IMR-90 (cell line): ENCODE results near the gene DYSF. TPM values are rescaled to one million over a fixed set of nuclear protein-coding genes. Genes with fewer than 3 reads are reported as not detected.
A peak's percentile ranks its signal among the peaks of the same experiment; 100 is the strongest.

Experiments used
- ATAC-seq: fragments of 200-7000 bp; cut with Tn5 transposase; 2 replicates; pipeline ENCODE4 v1.9.1; 2020; ENCODE audit warnings: low read depth, mild to moderate bottlenecking, moderate library complexity
- BruUV-seq: library from RNA; stranded (reverse); fragments of 400-500 nt; replicated peaks from 2 replicates; lab custom pipeline; 2021; lab: Mats Ljungman, UMichigan
- CTCF ChIA-PET: fragments of 300-600 bp; formaldehyde crosslinking; extraction: SDS; loops from one replicate; lab custom pipeline; 2021; ENCODE audit warnings: antibody characterized with exemption; lab: Yijun Ruan, JAX
- POLR2A ChIA-PET: fragments of 300-600 bp; sonication (Branson Sonifier 250); formaldehyde crosslinking; loops from one replicate; lab custom pipeline; 2022; ENCODE audit warnings: antibody characterized with exemption; ENCODE audit not compliant: unreplicated experiment; lab: Charles Lee
- DNase-seq: peaks from one replicate; pipeline ENCODE4 v3.0.0; 2013
- H2AFZ ChIP-seq: replicated peaks from 2 replicates; pipeline ENCODE3; 2013; ENCODE audit warnings: low read length, mild to moderate bottlenecking; ENCODE audit not compliant: poor library complexity
- H2AK5ac ChIP-seq: 2 replicates; pipeline ENCODE4 v1.6.1; 2013; ENCODE audit warnings: low read depth, low read length, inconsistent platforms
- H2AK9ac ChIP-seq: replicated peaks from 2 replicates; pipeline ENCODE3; 2013; ENCODE audit warnings: mild to moderate bottlenecking, low read depth, low read length, moderate library complexity; ENCODE audit not compliant: poor library complexity
- H2BK120ac ChIP-seq: 2 replicates; pipeline ENCODE4 v1.6.1; 2013; ENCODE audit warnings: low read depth, low read length, inconsistent platforms
- H2BK15ac ChIP-seq: 3 replicates; pipeline ENCODE4 v1.6.1; 2013; ENCODE audit warnings: low read depth, low read length, inconsistent platforms
- H2BK20ac ChIP-seq: 2 replicates; pipeline ENCODE4 v1.6.1; 2013; ENCODE audit warnings: low read depth, mild to moderate bottlenecking, inconsistent platforms, low read length, moderate library complexity
- H2BK5ac ChIP-seq: 2 replicates; pipeline ENCODE4 v1.6.1; 2013; ENCODE audit warnings: mild to moderate bottlenecking, low read depth, low read length, inconsistent platforms; ENCODE audit not compliant: poor library complexity, severe bottlenecking
- H3K14ac ChIP-seq: replicated peaks from 2 replicates; pipeline ENCODE4 v1.6.1; 2013; ENCODE audit warnings: low read depth, low read length, inconsistent platforms
- H3K18ac ChIP-seq: 2 replicates; pipeline ENCODE4 v1.6.1; 2013; ENCODE audit warnings: low read depth, low read length, control low read depth
- H3K23ac ChIP-seq: 2 replicates; pipeline ENCODE4 v1.6.1; 2013; ENCODE audit warnings: low read depth, low read length, inconsistent platforms
- H3K27ac ChIP-seq: 2 replicates; pipeline ENCODE4 v1.5.1; 2013; ENCODE audit warnings: mild to moderate bottlenecking, control low read depth, low read length; ENCODE audit not compliant: insufficient read depth
- H3K27me3 ChIP-seq: 2 replicates; pipeline ENCODE4 v1.6.1; 2013; ENCODE audit warnings: low read length; ENCODE audit not compliant: control insufficient read depth, insufficient read depth
- H3K36me3 ChIP-seq: 2 replicates; pipeline ENCODE4 v1.6.1; 2013; ENCODE audit warnings: low read length, mixed read lengths; ENCODE audit not compliant: control insufficient read depth, insufficient read depth
- H3K4ac ChIP-seq: 2 replicates; pipeline ENCODE4 v1.6.1; 2013; ENCODE audit warnings: low read depth, low read length, inconsistent platforms
- H3K4me1 ChIP-seq: 2 replicates; pipeline ENCODE4 v1.6.1; 2013; ENCODE audit warnings: low read length, mixed read lengths; ENCODE audit not compliant: control insufficient read depth, insufficient read depth
- H3K4me2 ChIP-seq: 2 replicates; pipeline ENCODE4 v1.6.1; 2013; ENCODE audit warnings: low read depth, mild to moderate bottlenecking, control low read depth, low read length, moderate library complexity
- H3K4me3 ChIP-seq: 2 replicates; pipeline ENCODE4 v1.5.1; 2013; ENCODE audit warnings: low read depth, mild to moderate bottlenecking, control low read depth, low read length, moderate library complexity; ENCODE audit not compliant: insufficient read depth
- H3K56ac ChIP-seq: 2 replicates; pipeline ENCODE4 v1.6.1; 2013; ENCODE audit warnings: low read length, inconsistent platforms; ENCODE audit not compliant: insufficient read depth; ENCODE audit errors: extremely low read depth
- H3K79me1 ChIP-seq, 2 experiments: 2 replicates each; pipeline ENCODE4 v1.6.1; 2013; ENCODE audit warnings: low read length in 2 of 2, inconsistent platforms in 1 of 2, low read depth in 1 of 2
- H3K9ac ChIP-seq: 2 replicates; pipeline ENCODE4 v1.6.1; 2013; ENCODE audit warnings: low read depth, low read length, control low read depth
- H3K9me1 ChIP-seq: 2 replicates; pipeline ENCODE4 v1.6.1; 2013; ENCODE audit warnings: low read length, inconsistent platforms; ENCODE audit not compliant: insufficient read depth
- H3K9me3 ChIP-seq: 2 replicates; pipeline ENCODE4 v1.6.1; 2013; ENCODE audit warnings: low read length; ENCODE audit not compliant: control insufficient read depth, insufficient read depth
- H4K20me1 ChIP-seq: 2 replicates; pipeline ENCODE4 v1.6.1; 2013; ENCODE audit warnings: low read length, inconsistent platforms; ENCODE audit not compliant: insufficient read depth
- H4K5ac ChIP-seq: 2 replicates; pipeline ENCODE4 v1.6.1; 2013; ENCODE audit warnings: mild to moderate bottlenecking, low read depth, low read length, control low read depth
- H4K8ac ChIP-seq, 2 experiments: 2 replicates each; pipeline ENCODE4 v1.6.1; 2013; ENCODE audit warnings: low read depth in 2 of 2, low read length in 2 of 2, control low read depth in 1 of 2, inconsistent platforms in 1 of 2
- H4K91ac ChIP-seq: 2 replicates; pipeline ENCODE4 v1.6.1; 2013; ENCODE audit warnings: low read depth, low read length, inconsistent platforms; ENCODE audit not compliant: insufficient read depth
- CTCF ChIP-seq: conservative IDR thresholded peaks from 2 replicates; pipeline ENCODE4 v1.5.1; 2012; ENCODE audit warnings: mild to moderate bottlenecking, low read depth, low read length, improper control_type of control experiment
- MAZ ChIP-seq: IDR thresholded peaks from 2 replicates; pipeline ENCODE4 v1.6.1; 2012; ENCODE audit warnings: low read depth, mild to moderate bottlenecking, low read length, improper control_type of control experiment, moderate library complexity, borderline replicate concordance
- RAD21 ChIP-seq: IDR thresholded peaks from 2 replicates; pipeline ENCODE4 v1.6.1; 2012; ENCODE audit warnings: low read length, improper control_type of control experiment
- RCOR1 ChIP-seq: IDR thresholded peaks from 2 replicates; pipeline ENCODE4 v1.6.1; 2012; ENCODE audit warnings: mild to moderate bottlenecking, low read length, improper control_type of control experiment; ENCODE audit not compliant: insufficient replicate concordance
- RFX5 ChIP-seq: IDR thresholded peaks from 2 replicates; pipeline ENCODE4 v1.8.0; 2012; ENCODE audit warnings: low read depth, mild to moderate bottlenecking, low read length, moderate library complexity
- SMC3 ChIP-seq: fragments of 150-350 bp; IDR thresholded peaks from 2 replicates; pipeline ENCODE4 v1.6.1; 2016; ENCODE audit warnings: low read depth, mild to moderate bottlenecking, antibody characterized with exemption, low read length, moderate library complexity
- USF2 ChIP-seq: fragments of 150-350 bp; IDR thresholded peaks from 2 replicates; pipeline ENCODE4 v1.6.1; 2017; ENCODE audit warnings: mild to moderate bottlenecking, antibody characterized with exemption, low read length, low read depth
- WGBS, 2 experiments: methylation state at CpG; one replicate each; pipeline versions ENCODE4 v1.1.5 to v1.1.7; 2013; ENCODE audit warnings: missing lambda C conversion rate in 2 of 2; ENCODE audit not compliant: insufficient read length in 1 of 2; ENCODE audit errors: extremely low coverage in 2 of 2; 5-methylcytosine and 5-hydroxymethylcytosine counted together
- dilution Hi-C: fragments of 300-500 bp; cut with HindIII; formaldehyde crosslinking; loops from one replicate; pipeline ENCODE4 v1.14.3; 2018; ENCODE audit warnings: low sequenced_read_pairs; ENCODE audit not compliant: unreplicated experiment
- in situ Hi-C: fragments of 300-500 bp; cut with MboI; formaldehyde crosslinking; loops from 3 replicates; pipeline ENCODE4 v1.14.3; 2019; ENCODE audit warnings: low sequenced_read_pairs, inconsistent platforms, mixed read lengths
- intact Hi-C: fragments of 100-400 bp; cut with micrococcal nuclease; formaldehyde crosslinking; loops from 2 replicates; pipeline ENCODE4 v1.10.0; 2022
- polyA plus RNA-seq, 3 experiments: library from polyadenylated mRNA; depleted of rRNA; stranded (reverse); fragments of >200 nt; gene quantifications; 2 replicates each; pipeline ENCODE4 v1.2.3, GENCODE V29; 2012; ENCODE audit warnings: low replicate concordance in 1 of 3
- total RNA-seq: library from RNA; depleted of rRNA; stranded (reverse); fragments of >200 nt; gene quantifications from 2 replicates; pipeline ENCODE4 v1.2.3, GENCODE V29; 2012

The DYSF gene
- total and polyA plus RNA-seq, 2 of the 4 experiments (the other 2 are of a cell fraction), result 0.09 to 0.18 TPM

- TF ChIP-seq RCOR1, result no peak
Measured at GRCh38 chr2:71547616-71548285, 94.4 kb downstream of the DYSF start (continued).

GRCh38 chr2:71548646-71549425 is 95.5 kb downstream of the DYSF start:
- dilution Hi-C loops, result no loop called here
- ATAC-seq, result peak; percentile 79
- POLR2A ChIA-PET, result no interaction called here

More at GRCh38 chr2:71548646-71549425, 95.5 kb downstream of the DYSF start:
- TF ChIP-seq CTCF (peak; percentile 66), RAD21 (peak; percentile 72), SMC3 (peak; percentile 61), USF2 (no peak), MAZ (no peak), RFX5 (no peak)
- Histone ChIP-seq H3K9ac (no peak overlapping the region), H3K9me1 (no peaks in the 10 kb centered on the region), H3K56ac (no peak overlapping the region), H4K20me1 (no peaks in the 10 kb centered on the region), H3K4me2 (no peak overlapping the region), H4K5ac (no peak overlapping the region), H4K8ac (no peak overlapping the region), H2BK120ac (no peak overlapping the region), H2BK5ac (no peak overlapping the region), H2AK9ac (peak overlapping the region; percentile 3), H3K14ac (no peak overlapping the region), H4K91ac (no peak overlapping the region), H3K9me3 (no peaks in the 10 kb centered on the region; the same call in 1 of the 2 replicates), H2BK20ac (no peak overlapping the region), H3K79me1 (no peaks in the 10 kb centered on the region), H3K27ac (no peak overlapping the region), H3K27me3 (peaks cover 27% of the 10 kb centered on the region), H3K4ac (no peak overlapping the region), H2AFZ (no peak overlapping the region), H3K4me3 (no peak overlapping the region), H2BK15ac (no peak overlapping the region), H3K36me3 (no peaks in the 10 kb centered on the region), H3K4me1 (no peaks in the 10 kb centered on the region), H2AK5ac (no peak overlapping the region), H3K23ac (no peak overlapping the region), H3K18ac (no peak overlapping the region)
- WGBS, 2 experiments, result 66% methylated on average over 3 of the region's 21 CpGs; no CpG with 5 or more reads in 1 of the 2 experiments
- intact Hi-C loops, result loop anchor here (5.0 to 10.0 kb wide), 3 partner anchors 248 to 588 kb away; no protein-coding TSS in a partner anchor
- DNase-seq, result peak; percentile 34
- CTCF ChIA-PET, result interaction anchor here (0.6 to 1.0 kb wide), 3 partner anchors 249 to 446 kb away, joined by 3 read pairs; no protein-coding TSS in a partner anchor
- in situ Hi-C loops, result loop anchor here (5.0 to 25.0 kb wide), 4 partner anchors 603 to 1338 kb away; partner anchors contain the start of gene SPR
- no TSS peak for BruUV-seq
